Left ventricle myocardium inferior (tissue), 1 donor: ENCODE results near the gene FAM153A. TPM values are rescaled to one million over a fixed set of nuclear protein-coding genes. Genes with fewer than 3 reads are reported as not detected.
"Not testable (repeated sequence)": the region's sequence is repeated elsewhere in the genome, so short reads cannot be mapped to it uniquely, and the experiment has no call there.

Experiments used
- DNase-seq: peaks from one replicate; pipeline ENCODE4 v3.0.0-alpha.2; 2020
- H3K27ac ChIP-seq: fragments of 200-600 bp; replicated peaks from 2 replicates; pipeline ENCODE4 v1.8.0; 2021
- H3K27me3 ChIP-seq: fragments of 200-600 bp; 2 replicates; pipeline ENCODE4 v1.8.0; 2021; ENCODE audit warnings: low read depth
- H3K36me3 ChIP-seq: fragments of 200-600 bp; 2 replicates; pipeline ENCODE4 v1.8.0; 2021
- H3K4me1 ChIP-seq: fragments of 200-600 bp; 2 replicates; pipeline ENCODE4 v1.8.0; 2021
- H3K4me3 ChIP-seq: fragments of 200-600 bp; 2 replicates; pipeline ENCODE4 v1.8.0; 2021; ENCODE audit warnings: mild to moderate bottlenecking, moderate library complexity
- H3K9me3 ChIP-seq: fragments of 200-600 bp; replicated peaks from 2 replicates; pipeline ENCODE4 v1.8.0; 2021
- intact Hi-C: fragments of 100-400 bp; cut with micrococcal nuclease; formaldehyde crosslinking; loops from one replicate; pipeline ENCODE4 v1.11.0; 2022
- total RNA-seq: library from RNA; stranded (reverse); fragmentation: NEBNext Ultra II Directional; extraction: Animal tissue kit (Norgen Biotek cat#: 25700); gene quantifications from one replicate; pipeline ENCODE4 v1.2.1, GENCODE V29; 2021
- donor health status: DM: no; HTN: yes; CAD: no; lungs with severe emphysema.

Gene FAM153A
- total RNA-seq, 1 donor from 2014 or later, result 0.63 TPM

DNA sequence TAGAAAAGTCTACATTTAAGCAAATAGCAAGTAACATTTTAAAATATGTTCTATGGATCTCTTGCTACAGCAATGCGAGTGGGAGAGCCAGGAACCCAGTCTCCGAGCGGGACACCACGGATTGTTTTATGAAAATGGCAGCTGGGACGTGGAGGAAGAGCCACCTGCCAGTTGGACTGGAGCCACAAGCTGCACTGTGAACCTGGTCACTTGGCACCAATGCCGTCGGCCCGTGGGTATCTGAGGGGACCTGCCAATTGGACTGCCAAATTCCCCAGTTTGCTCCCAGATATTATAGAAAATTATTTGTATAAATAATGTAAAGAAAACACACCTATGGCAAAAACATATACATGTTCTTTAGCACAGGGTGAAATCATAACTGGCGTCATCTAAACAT lies 10.6 kb upstream of the FAM153A start:
- H3K36me3 ChIP-seq, H3K4me1 ChIP-seq, H3K27ac ChIP-seq, H3K9me3 ChIP-seq, H3K27me3 ChIP-seq, intact Hi-C loops, DNase-seq, H3K4me3 ChIP-seq: not testable (repeated sequence)

DNA sequence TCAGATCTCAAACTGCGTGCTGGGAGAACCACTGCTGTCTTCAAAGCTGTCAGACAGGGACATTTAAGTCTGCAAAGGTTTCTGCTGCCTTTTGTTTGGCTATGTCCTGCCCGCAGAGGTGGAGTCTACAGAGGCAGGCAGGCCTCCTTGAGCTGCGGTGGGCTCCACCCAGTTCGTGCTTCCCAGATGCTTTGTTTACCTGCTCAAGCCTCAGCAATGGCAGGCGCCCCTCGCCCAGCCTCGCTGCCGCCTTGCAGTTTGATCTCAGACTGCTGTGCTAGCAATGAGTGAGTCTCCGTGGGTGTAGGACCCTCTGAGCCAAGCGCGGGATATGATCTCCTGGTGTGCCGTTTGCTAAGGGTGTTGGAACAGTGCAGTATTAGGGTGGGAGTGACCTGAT lies 8.9 kb upstream of the FAM153A start:
- H3K27ac ChIP-seq, H3K4me1 ChIP-seq, H3K4me3 ChIP-seq, H3K9me3 ChIP-seq, H3K27me3 ChIP-seq, intact Hi-C loops, H3K36me3 ChIP-seq, DNase-seq: not testable (repeated sequence)

- H3K9me3 ChIP-seq, DNase-seq, H3K27me3 ChIP-seq, H3K27ac ChIP-seq, H3K4me1 ChIP-seq, intact Hi-C loops, H3K4me3 ChIP-seq, H3K36me3 ChIP-seq: not testable (repeated sequence)
These were observed 530 bp downstream of the FAM153A start for GRCh38 chr5:177782169-177782568.

DNA sequence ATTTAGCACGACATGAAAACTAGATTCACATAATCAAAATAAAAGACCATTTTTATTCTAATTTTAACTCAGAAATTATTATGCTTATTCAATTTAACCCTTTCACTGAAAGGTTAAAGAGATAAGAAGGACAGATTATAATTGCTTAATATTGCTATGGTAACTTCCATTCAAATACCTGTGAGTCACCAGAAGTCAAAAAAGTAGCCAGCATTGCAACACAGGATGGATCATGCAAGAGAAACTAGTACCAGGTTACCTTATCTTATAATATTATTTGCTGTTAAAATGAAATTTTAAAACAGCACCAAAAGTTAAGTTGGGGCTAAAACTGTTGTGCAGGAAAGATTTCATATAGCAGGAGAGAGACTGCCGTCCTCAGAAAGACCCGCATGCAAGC lies 11.5 kb downstream of the FAM153A start:
- H3K4me1 ChIP-seq, H3K27ac ChIP-seq, H3K9me3 ChIP-seq, H3K27me3 ChIP-seq, intact Hi-C loops, H3K36me3 ChIP-seq, DNase-seq, H3K4me3 ChIP-seq: not testable (repeated sequence)

GRCh38 chr5:177770646-177771045 lies 12.1 kb downstream of the FAM153A start:
- H3K4me1 ChIP-seq, H3K36me3 ChIP-seq, H3K27ac ChIP-seq, H3K4me3 ChIP-seq, H3K27me3 ChIP-seq, intact Hi-C loops, H3K9me3 ChIP-seq, DNase-seq: not testable (repeated sequence)

DNA sequence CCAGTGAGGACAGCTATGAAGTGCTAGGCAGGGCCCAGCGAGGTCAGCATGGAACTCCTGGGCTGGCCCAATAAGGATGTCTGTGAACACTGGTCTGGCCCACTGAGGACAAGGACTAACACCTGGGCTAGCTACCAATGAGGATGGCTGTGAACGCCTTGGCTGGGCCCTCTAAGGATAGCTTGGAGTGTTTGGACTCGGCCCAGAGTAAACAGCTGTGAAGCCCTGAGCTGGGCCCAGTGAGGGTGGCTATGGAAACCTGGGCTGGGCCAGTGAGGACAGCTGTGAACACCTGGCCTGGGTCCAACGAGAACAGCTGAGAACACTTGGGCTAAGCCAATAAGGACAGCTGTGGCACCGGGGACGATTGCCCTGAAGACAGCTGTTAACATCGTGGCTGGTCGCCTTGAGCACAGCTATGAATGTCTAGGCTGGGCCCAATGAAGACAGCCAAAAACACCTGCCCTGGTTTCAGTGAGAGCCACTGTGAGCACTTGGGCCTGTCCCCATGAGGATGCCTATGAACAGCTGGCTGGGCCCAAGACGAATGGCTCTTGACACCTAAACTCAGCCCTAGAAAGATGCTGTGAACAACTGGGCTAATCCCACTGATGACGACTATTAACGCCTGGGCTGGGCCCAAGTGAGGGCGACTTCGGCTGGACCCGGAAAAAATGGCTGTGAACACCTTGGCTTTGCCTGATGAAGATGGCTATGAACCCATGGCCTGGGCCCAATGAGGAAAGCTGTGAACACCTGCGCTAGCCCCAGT lies 18.8 kb downstream of the FAM153A start:
- H3K4me1 ChIP-seq, intact Hi-C loops, H3K4me3 ChIP-seq, DNase-seq, H3K27me3 ChIP-seq, H3K27ac ChIP-seq, H3K36me3 ChIP-seq, H3K9me3 ChIP-seq: not testable (repeated sequence)

DNA sequence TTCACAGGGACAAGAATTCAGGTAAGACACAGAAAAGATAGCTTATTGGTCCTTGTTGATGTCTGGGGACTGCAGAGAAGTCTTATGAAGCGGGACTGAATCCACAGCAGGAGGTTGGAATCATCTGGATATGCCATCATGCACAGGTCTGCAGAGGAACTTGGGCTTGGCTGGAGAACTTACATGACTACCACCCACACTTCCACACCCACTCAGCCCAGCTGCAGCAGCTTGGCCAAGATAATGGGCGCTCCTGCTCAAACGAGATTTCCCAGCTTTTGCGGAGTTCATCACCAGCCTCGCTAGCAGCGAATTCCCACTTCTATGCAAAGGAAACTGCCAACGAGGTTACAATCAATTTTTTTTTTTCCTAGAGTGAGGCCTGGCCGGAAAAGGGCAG lies 21.7 kb downstream of the FAM153A start:
- H3K4me1 ChIP-seq, H3K9me3 ChIP-seq, H3K36me3 ChIP-seq, intact Hi-C loops, H3K27ac ChIP-seq, H3K4me3 ChIP-seq, H3K27me3 ChIP-seq, DNase-seq: not testable (repeated sequence)

- H3K9me3 ChIP-seq, H3K4me3 ChIP-seq: not testable (repeated sequence)
These were observed 35.3 kb downstream of the FAM153A start for GRCh38 chr5:177747354-177747753.

DNA sequence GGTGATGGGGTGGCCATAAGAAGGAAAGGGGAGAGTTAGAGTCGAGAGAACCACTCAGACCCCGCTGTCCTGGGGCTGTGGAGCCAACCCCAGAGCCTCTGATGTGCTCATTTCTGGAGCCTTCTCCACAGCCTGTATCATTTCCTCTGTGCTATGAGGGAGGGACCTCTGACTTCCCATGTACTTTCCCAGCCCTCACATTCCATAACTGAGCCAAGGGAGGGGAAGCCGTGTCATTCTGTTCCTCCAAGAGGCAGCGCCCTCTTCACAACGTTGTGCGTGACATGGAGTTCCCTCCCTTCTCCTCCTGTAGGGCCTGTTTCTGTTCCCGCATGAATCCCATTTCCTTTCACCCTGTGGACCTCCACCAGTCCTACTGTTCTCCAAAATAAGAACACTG lies 57.8 kb downstream of the FAM153A start:
- H3K4me3 ChIP-seq, H3K27me3 ChIP-seq, intact Hi-C loops, H3K4me1 ChIP-seq, DNase-seq, H3K27ac ChIP-seq, H3K9me3 ChIP-seq, H3K36me3 ChIP-seq: not testable (repeated sequence)

More at GRCh38 chr5:177747354-177747753, 35.3 kb downstream of the FAM153A start:
- H3K27me3 ChIP-seq, intact Hi-C loops, H3K4me1 ChIP-seq, H3K27ac ChIP-seq, DNase-seq, H3K36me3 ChIP-seq: not testable (repeated sequence)

- intact Hi-C loops, H3K4me3 ChIP-seq, H3K36me3 ChIP-seq, H3K9me3 ChIP-seq, H3K27ac ChIP-seq, H3K27me3 ChIP-seq, H3K4me1 ChIP-seq, DNase-seq: not testable (repeated sequence)
These were observed 58.7 kb downstream of the FAM153A start for GRCh38 chr5:177723831-177724485.

DNA sequence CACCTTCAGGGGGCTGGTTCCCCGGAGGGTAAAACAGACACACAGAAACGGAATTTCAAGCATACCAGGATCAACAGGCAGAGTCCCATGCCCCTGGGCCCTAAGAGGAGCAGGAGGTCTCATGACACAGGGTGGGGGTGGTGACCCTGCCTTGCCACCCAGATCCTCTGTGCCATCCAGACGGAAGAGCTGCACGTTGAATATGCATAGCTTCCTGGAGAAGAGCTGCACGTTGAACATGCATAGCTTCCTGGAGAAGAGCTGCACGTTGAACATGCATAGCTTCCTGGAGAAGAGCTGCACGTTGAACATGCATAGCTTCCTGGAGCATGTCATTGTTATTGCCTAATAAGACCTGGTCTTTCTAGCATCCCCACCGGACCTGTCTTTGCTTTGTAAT lies 59.9 kb downstream of the FAM153A start:
- H3K9me3 ChIP-seq, H3K36me3 ChIP-seq, DNase-seq, H3K4me3 ChIP-seq, intact Hi-C loops, H3K4me1 ChIP-seq, H3K27ac ChIP-seq, H3K27me3 ChIP-seq: not testable (repeated sequence)

DNA sequence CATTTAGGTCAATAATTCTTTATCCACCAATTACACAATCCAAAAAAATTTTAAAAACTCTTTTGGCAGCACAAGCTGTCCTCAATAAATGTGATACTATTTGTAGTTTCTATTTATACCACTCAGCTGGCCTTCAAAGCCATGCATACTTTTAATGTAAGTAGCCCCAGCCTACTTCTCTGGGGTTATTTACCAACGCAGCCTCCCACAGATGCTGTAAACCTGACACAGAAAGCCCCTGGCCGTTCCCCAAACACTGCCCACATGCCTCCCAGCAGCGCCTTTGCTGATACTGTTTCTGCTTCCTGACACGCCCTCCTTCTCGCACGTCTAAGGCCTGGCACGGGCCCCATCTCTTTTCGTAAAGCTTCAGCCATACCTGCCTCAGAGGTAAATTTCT lies 62.7 kb downstream of the FAM153A start:
- not testable (repeated sequence) for H3K4me1 ChIP-seq, DNase-seq

DNA sequence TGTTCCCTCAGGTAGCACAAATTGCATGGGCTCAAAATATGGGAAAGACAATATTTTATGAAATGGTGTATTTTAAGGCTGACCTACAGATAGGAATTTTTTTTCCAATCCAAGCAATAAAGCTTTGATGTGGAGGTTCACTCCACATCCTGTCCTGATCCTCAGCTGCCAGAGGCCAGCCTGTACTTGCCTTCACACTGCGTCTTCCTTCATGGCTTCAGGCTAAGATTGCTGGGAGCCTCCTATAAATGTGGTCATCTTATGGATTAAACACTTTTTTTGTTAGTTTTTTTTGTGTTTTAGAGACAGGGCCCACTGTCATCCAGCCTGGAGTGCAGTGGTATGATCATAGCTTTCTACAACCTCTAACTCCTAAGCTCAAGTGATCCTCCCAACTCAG lies 67.3 kb downstream of the FAM153A start:
- H3K27ac ChIP-seq, intact Hi-C loops, H3K4me1 ChIP-seq, H3K27me3 ChIP-seq, H3K4me3 ChIP-seq, H3K9me3 ChIP-seq, H3K36me3 ChIP-seq, DNase-seq: not testable (repeated sequence)

More for the DNA sequence above, 62.7 kb downstream of the FAM153A start:
- H3K36me3 ChIP-seq, H3K9me3 ChIP-seq, intact Hi-C loops, H3K4me3 ChIP-seq, H3K27ac ChIP-seq, H3K27me3 ChIP-seq: not testable (repeated sequence)

GRCh38 chr5:177696100-177696499 lies 86.6 kb downstream of the FAM153A start:
- intact Hi-C loops, DNase-seq, H3K9me3 ChIP-seq, H3K36me3 ChIP-seq, H3K4me3 ChIP-seq, H3K27me3 ChIP-seq, H3K27ac ChIP-seq, H3K4me1 ChIP-seq: not testable (repeated sequence)
